ENCODE results near the gene CHD5.

The CHD5 gene

DNA sequence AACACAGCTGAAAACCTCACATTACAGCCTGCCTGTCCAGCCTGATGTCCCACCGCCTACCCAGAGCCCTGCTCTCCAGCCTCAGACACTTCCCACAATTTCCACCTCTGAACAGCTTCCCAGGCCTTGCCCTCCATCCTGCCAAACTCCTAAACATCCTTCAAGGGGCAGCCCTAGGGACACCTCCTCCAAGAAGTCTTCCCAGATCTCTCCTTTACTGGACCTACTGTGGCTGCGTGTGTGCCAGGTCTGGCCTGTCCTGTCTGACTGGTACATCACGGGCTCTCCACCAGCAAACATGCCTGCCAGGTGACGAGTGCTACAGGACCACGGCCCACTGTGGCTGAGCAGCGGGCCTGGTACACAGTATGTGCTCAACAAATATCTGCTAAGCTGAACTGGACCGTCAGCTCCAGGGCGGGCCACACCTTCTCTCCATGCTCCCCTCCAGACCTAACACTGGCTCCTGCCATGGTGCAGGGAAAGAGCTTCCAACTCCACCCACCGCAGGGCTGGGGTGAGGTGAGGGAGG is 28.8 kb downstream of the CHD5 start:
- DNase-seq, result no peak

DNA sequence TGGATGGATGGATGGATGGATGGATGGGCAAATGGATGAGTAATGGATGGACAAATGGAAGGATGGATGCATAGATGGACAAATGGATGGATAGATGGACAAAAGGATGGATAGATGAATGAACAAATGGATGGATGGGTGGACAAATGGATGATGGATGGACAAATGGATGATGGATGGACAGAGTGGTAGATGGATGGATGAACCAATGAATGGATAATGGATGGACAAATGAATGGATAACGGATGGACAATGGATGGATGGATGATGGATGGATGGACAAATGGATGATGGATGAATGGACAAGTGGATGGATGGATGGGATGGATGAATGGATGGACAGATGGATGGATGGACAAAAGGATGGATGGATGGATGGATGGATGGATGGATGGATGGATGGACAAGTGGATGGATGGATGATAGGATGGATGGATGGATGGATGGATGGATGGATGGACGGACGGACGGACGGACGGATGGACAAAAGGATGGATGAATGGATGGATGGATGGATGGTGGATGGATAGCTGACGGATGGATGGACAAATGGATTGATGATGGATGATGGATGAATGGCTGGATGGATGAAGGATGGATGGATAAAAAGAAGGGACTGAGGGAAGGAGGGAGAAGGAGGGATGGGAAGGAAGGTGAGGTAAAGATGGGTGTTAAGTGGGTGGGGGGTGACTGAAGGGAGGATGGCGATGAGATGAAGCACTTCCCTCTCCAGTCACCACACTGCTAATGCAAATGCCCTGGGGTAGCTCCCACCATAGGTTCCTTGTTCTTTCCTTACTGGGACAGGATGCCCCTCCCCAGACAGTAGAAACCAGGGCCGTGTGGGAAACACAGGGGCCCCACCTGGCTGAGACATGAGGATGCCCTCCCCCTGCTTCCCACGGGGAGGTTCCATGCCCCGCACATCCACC is 29.8 kb downstream of the CHD5 start:
- DNase-seq, result no peak

DNA sequence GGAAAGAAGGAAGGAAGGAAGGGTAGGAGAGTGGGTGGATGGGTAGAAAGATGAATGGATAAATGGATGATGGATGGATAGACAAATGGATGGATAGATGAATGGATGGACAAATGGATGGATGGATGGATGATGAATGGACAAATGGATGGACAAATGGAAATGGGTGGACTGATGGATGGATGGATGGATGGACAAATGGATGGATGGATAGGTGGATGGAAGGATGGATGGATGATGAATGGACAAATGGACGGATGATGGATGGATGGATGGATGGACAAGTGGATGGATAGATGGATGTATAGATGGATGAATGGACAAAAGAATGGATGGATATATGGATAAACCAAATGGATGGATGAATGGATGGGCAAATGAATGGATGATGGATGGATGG is 30.5 kb downstream of the CHD5 start:
- DNase-seq, result no peak

DNA sequence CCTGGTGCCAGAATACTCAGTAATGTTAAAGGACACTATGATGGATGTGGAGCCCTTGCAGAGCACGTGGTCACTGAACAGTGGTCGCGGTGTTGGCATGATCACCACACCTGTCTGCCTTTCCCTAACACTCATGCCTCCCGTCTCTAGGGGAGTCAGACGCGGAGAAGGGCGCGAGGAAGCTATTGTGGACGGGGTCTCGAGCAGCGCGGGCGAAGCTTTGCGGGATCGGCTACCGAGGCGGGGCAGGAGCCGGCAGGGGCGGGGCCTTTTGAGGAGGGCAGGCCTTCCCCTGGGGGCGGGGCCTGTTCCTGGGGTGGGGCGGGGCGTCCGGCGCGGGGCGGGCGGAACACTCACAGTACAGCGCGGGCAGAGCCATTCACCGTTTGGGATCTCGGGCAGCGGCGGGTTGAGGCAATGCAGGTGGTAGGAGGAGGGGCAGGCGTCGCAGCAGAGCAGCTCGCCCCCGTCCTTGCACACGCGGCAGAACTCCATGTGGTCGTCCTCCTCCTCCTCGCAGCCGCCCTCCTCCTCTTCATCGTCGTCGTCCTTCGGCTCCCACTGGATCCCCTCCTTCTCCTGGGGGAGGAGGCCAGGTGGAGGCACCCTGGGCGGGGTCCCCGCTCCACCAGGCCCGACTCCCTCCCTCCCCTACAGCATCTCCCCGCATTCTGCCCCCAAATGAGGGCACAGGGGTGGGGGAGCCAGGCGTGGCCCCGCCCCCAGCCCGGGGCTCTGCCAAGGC is 31.5 kb downstream of the CHD5 start:
- DNase-seq, result no peak

DNA sequence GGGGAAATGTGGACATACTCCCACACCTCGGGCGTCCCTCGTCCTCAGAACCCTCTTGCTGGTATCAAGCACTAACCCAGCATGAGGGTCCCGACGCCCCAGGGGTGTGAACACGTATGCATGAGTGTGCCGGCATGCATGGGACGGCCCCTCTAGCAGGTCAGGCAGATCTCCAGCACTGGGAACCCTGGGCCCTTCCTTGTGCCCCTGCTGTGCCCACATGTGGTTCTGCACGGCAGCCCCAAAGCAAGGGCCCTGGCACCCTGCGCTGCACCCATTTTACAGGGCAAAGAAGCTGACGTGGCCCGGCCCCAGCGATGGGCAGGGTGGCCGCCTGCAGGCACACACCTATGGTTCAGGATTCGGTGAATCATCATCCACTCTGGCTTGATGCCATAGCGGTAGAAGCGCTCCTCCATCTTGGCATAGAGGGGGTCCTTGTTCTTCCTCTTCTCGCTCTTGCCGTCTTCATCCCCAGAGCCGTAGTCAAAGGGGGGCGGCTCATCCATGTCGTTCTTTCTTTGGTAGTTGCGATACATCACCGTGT is 34.2 kb downstream of the CHD5 start:
- no peak for DNase-seq

DNA sequence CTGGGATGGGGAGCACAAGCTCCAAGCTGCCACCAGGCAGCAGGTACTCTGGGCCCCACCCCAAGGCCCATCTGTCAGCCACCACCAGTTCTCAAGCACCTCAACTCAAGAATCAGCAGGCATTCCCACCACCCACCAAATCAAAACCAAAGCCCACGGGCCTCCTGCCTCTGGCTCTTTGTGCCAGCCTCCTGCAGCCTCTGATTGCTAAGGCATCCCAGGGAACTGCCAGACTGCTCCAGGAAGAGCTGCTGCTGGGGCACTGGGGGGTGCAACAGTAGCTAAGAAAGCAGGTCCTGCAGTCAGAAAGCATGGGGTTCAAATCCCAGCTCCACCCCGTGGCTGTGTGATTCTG is 34.7 kb downstream of the CHD5 start:
- no peak for DNase-seq

DNA sequence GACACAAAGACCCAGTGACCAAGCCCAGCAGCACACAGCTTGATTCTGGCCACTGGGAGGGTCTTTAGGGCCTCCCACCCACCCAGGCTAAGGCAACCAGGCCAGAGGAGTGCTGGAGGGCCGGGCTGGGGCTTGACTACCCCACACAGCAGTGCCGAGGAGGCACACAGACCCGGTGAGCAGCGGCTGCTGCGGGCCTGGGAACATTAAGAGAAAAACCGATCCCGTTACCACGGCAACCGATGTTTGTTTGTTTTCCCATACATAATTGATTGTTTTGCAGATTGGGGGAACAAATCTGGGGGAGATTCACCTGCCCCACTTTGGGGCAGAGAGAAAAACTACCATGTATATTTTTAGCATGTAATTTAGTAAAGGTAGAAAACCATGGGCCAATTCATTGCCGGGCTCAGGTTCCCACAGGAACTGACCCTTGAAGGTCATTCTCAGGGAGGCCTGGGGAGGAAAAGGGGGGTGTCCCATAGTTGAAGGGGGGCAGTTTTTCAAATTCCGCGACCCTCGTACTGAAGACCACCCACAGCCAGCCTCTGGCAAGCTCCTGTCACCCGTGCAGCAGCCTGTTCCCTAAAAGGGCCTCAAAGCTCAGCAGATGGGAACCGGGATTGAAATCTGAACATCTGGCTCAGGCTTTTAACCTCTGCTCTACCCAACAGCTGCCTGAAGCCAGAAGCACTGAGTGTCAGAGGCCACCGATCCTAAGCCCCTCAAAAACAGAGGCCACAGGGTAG is 35.3 kb downstream of the CHD5 start:
- DNase-seq, result no peak

DNA sequence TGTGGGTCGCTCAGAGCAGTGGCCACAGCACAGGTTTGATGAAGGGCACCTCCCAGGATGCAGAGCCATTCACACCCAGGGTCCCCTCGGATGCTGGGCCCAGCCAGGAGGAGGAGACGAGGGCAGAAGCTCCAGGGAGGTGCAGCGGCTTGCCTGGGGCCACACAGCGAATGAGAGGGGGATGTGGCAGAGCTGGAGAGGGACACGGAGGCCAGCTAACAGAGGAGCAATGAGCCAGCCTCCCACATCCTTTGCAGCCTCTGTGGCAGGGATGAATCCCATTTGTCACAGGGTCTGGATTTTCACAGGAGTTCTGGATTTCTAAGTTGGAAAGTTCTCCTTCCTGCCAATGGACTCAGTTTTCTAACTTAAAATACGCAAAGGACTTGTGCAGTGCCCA is 35.9 kb downstream of the CHD5 start:
- no peak for DNase-seq

DNA sequence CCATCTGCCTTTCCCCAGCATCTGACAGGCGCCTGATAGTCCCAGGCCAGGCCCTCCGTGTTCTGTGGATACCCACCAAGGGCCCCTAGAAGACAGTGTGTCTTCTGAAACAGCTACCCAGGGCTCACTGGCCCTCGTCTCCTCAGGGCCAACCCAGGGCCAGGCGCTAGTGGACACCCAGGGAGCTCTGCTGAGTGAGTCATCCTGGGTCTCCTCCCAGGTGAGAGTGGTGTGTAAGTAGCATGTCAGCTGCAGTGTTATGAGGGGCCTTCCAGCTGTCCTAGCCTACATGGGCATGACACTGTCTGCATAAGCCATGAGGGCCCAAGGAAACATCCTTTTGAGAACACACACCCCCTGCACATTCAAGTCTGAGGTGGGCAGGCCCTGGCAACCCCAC is 36.7 kb downstream of the CHD5 start:
- DNase-seq, result no peak

DNA sequence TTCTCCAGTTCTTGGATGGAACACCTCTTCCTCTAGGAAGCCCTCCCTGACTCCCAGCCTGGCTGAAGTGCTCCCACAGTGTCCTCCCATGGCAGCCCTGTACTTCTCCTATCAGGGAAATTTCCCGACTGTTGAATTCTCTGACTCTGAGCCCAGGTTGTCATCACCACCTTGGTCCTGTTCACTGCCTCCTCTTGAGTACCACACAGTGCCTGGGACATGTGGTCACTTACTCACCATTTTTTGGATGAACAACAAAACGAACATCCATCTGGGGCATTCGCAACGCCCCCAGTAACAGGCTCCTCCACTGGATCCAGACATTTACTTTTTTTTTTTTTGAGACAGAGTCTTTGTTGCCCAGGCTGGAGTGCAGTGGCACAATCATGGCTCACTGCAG is 37.4 kb downstream of the CHD5 start:
- DNase-seq, result no peak

DNA sequence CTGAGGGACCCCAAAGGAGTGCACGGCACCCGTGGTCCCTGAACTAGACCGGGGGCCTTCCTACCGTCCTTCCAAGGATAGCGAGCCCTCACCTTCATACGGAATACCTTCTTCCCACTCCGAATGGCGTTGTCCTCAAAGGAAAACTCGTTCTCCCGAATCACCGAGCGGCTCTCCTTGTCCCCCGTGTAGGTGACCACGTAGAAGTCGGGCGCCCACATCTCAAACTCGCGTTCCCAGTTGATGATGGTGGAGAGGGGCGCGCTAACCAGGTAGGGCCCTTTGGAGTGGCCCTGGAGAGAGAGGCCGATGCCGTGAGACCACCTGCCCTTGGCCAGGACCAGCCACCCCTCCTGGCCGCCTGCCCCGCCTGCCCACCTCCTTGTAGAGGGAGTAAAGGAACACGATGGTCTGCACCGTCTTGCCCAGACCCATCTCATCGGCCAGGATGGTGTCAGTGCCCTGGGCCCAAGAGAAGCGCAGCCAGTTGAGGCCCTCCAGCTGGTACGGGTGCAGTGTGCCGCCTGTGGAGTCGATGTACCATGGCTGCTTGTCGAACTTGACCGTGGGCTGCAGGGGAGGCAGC is 38.0 kb downstream of the CHD5 start:
- no peak for DNase-seq

DNA sequence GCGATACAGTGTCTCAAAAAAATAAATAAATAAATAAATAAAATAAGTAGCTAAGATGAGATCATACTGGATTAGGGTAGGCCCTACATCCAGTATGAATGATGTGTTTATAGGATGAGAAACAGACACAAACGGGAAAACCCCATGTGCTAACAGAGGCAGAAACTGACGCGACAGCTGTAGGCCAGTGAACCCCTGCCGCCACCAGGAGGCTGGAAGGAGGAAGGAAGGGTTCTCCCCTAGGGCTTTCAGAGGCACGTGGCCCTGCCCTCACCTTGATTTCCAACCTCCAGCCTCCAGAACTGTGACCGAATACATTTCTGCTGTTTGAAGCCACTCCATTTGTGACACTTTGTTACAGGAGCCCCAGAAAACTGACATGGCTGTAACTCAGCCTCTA is 38.5 kb downstream of the CHD5 start:
- no peak for DNase-seq

DNA sequence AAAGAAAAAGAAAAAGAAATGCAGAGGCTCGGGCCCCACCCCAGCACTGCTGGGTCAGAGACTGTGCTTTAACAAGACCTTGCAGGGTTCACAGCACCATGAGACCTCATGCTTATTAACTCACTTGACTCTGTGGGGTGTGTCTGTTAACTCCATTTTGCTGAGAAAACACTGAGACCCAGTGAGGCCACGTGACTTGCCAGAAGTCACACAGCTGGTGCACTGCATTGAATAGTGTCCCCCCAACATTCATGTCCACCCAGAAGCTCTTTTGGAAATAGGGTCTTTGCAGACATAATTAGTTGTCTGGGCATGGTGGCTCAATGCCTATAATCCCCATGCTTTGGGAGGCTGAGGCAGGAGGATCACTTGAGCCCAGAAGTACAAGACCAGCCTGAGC is 39.7 kb downstream of the CHD5 start:
- DNase-seq, result no peak

DNA sequence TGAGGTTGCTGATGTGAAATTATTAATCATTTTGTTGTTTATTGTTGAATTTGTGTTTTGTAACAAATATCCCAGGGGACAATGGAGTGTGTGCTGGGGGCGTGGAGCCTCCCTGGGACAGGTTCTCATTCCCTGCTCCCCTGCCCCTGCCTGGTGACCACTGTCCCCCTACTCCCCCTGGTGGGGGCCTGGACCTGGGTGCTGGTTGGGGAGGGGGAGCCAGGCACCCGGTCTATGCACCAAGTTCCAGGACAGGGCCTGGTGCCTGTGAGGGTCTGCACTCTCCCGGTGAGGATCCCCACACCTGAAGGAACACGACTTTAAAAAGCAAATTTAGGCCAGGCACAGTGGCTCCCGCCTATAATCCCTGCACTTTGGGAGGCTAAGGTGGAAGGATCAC is 42.4 kb downstream of the CHD5 start:
- DNase-seq, result no peak

DNA sequence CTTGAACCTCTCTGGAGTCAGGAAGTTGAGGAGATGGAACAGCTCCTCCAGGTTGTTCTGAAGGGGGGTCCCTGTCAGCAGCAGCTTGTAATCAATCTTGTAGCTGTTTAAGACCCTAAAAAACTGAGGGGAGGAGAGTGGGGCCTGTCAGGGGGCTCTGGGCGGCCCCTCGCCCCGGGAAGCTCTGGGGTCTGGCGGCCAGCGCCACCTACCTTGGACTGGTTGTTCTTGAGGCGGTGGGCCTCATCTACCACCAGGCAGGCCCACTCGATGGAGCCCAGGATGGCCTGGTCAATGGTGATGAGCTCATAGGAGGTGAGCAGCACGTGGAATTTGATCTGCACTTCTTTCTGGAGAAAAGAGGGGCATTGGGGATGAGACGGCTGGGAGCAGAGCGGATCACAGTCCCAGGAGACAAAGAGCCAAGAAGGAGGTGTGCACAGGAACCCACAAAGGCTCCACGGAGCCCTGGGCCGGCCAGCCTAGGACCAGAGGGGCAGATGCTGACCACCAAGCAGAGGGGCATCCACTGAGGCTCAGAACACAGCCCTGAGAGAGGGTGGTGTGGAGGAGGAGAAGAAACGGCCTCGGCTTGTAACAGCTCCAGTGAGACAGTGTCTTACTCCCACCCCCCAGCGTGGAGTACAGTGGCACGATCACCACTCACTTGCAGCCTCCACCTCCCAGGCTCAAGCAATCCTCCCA is 43.5 kb downstream of the CHD5 start:
- DNase-seq, result no peak

DNA sequence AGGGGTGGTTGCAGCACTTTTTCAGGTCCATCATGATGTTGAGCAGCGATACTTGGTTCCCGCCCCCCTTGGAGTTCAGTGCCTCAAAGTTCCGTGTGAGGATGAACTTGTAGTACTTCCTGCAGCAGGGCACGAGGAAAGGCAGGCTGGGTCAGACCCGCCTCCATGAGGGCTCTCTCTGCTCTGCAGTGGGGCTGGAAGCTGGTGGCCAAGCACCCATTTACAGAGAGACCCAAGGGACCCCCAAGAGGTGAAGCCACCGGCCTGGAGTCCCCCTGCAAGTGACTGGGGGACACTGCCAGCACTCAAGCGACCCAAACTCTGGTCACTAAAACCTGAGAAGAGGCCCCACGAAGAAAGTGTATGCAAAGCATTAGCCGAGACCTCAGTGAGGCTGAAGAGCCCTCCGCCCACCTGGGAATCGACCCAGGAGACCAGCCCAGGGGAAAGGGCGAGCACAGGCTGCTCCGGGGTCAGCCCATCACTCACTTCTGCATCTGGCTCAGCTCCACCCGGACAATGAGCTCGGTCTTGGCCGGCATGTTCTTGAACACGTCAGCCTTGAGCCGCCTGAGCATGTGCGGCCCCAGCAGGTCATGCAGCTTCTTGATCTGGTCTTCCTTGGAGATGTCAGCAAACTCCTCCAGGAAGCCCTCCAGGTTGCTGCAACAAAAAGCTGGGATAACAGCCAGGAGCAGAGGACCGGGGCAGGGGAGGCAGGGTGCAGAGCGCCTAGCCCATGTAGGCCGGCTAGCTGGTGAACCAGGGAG is 45.2 kb downstream of the CHD5 start:
- DNase-seq, result no peak

DNA sequence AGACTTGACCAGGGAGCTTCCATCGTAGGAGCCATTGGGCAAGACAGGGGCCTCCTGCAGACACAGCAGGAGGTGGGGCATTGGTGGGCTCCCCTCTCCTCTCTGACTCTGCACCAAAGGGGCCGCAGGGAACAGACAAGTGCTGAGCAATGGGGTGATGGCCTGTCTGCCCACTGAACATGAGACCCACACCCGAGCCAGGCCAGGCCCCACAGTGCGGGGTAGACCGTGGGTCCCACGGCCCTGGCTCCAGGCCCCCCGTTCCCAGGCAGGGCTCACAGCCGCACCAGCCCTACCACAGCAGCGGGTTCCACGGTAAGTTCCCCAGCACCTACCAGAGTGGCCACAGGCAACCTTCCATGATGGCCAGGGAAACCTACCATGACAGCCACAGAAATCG is 45.9 kb downstream of the CHD5 start:
- no peak for DNase-seq

DNA sequence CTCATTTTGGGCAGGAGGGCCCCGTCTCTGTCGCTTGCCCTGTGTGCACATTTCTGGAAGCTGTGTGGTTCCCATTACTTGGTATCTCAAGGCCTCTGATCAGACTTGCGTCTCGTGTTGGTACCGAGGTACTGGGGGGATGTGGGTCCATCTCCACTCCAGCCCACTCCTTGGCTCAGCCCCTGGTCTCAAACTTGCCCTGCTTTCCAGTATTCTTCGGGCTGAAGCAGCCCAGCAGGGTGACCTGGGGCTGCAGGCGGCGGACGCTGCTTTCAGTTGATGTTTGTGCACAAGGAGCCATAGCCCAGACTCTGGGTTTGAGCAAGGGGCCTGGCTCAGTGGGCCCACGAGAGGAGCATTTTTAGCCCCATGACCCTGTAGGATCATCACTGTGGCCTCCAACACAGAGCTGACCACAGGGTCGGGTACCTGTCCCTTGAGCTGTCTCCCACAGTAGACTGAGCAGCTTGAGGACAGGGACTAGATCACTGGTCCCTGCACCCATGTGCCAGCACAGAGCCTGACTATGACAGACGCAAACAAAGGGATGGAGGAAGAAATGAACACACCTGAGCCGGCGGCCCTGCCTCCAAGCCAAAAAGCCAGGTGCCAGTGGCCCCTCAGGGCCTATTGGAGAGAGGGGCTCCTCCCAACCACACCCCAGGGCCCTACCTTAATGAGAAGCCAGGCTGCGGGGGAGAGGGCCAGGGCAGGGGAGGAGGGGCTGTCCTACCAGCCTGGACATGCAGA is 46.8 kb downstream of the CHD5 start:
- DNase-seq, result no peak

DNA sequence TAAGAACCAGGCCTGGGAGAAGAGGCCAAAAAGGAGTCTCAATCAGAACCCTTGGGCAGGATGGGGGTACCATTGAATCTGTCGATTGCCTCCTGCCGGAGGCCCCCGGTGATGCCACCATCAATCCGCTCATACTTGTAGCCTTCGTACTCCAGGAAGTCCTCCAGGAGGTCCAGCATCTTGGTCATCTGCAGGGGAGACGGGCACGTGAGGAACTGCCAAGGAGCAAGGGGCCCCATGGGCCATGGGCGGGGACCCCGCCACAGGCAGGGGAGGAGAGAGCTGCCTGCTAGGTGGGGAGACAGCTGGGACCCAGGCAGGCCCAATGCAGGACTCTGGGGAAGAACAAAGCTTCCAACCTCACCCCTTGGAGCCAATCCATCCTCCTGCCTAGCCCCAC is 48.6 kb downstream of the CHD5 start:
- DNase-seq, result no peak

DNA sequence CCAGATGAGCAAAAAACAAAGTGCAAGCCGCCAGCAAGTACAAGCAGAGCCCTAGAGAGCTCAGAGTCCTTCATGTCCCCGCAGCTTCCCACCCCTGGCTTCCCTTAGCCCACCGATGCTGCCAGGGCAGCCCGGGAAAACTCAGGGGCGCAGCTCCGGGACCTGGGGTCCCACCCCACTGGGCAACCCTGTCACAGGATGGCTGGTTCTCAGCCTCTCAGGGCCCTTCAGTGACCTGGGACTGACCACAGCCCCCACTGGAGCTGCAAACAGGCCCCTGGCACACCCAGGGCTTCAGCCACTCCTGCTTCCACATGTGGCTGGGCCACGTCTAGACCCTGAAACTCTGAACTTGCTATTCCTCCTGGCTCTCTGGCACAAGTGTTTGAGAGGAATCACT is 49.5 kb downstream of the CHD5 start:
- no peak for DNase-seq

DNA sequence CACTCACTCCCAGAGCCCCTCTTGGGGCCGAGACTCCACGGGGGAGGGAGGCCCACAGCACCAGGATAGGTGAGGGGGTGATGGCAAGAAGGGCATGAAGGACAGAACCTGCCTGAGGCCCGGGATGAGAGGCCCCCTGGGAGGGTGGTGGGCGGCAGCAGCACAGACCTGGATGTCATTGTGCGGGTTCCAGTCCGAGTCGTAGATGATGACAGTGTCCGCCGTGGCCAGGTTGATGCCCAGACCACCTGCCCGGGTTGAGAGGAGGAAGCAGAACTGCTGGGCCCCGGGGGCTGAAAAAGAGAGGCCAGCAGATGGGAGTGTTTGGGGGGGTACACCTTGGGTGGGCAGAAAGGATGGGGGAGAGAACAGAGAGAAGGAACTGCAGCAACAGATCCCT is 50.1 kb downstream of the CHD5 start:
- DNase-seq, result no peak
